ENCODE results near the gene RBM42. TPM values are rescaled to one million over a fixed set of nuclear protein-coding genes. Genes with fewer than 3 reads are reported as not detected.

Gene RBM42
- total and polyA plus RNA-seq, 2 donors: 51.8 to 57.1 TPM

DNA sequence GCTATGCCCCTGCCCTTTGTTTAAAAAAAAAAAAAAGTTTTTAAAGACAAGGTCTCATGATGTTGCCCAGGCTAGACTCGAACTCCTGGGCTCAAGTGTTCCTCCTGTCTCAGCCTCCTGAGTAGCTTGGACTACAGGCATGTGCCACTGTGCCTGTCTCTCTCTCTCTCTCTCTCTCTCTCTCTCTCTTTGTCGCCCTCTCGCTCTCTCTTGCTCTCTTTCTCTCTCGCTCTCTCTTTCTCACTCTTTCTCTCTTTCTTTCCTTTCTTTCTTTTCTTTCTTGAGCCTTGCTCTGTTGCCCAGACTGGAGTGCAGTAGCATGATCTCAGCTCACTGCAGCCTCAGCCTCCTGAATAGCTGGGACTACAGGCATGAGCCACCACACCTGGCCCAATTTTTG is 26.8 kb downstream of the RBM42 start:
- WGBS: 98% methylated on average over 4 of the region's 4 CpGs
- Histone ChIP-seq H3K27me3 (ENCODE audit: control insufficient read depth in 2 of 2, insufficient read depth in 1 of 2, low read length in 1 of 2) (no peaks in the 10 kb centered on the region), H3K4me1 (ENCODE audit: control insufficient read depth in 2 of 2, insufficient read depth in 2 of 2, low read length in 2 of 2) (no peaks in the 10 kb centered on the region), H3K9me3 (ENCODE audit: control insufficient read depth in 2 of 2, insufficient read depth in 1 of 2, low read length in 1 of 2) (no peaks in the 10 kb centered on the region), H3K36me3 (ENCODE audit: control insufficient read depth in 2 of 2, insufficient read depth in 2 of 2, low read length in 1 of 2) (peaks cover 60 to 73% of the 10 kb centered on the region in 2 donors), H3K4me3 (ENCODE audit: low read length in 2 of 2) (no peak overlapping the region), H3K27ac (ENCODE audit: low read depth in 1 of 2, low read length in 1 of 2) (no peak overlapping the region)
- DNase-seq (ENCODE audit: low read depth in 6 of 9, low spot score in 9 of 9): no peak

DNA sequence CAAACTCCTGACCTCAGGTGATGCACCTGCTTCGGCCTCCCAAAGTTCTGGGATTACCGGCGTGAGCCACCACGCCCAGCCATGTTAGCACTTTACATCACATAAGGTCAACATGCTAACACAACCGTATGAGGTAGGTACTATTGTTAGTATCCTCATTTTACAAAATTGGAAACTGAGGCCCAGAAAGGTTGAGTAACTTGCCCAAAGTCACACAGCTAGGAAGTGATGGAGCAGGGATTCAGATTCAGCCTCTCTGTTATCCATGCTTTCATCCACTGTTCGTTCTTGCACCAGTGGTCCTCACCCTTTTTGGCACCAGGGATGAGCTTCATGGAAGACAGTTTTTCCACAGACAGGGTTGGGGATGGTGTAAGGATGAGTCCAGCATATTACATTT is 27.9 kb downstream of the RBM42 start:
- H3K27ac ChIP-seq (ENCODE audit: low read depth in 1 of 2, low read length in 1 of 2): no peak overlapping the region
- over 99% methylated on average over 6 of the region's 6 CpGs for WGBS
- no peak for DNase-seq (ENCODE audit: low read depth in 6 of 9, low spot score in 9 of 9)

DNA sequence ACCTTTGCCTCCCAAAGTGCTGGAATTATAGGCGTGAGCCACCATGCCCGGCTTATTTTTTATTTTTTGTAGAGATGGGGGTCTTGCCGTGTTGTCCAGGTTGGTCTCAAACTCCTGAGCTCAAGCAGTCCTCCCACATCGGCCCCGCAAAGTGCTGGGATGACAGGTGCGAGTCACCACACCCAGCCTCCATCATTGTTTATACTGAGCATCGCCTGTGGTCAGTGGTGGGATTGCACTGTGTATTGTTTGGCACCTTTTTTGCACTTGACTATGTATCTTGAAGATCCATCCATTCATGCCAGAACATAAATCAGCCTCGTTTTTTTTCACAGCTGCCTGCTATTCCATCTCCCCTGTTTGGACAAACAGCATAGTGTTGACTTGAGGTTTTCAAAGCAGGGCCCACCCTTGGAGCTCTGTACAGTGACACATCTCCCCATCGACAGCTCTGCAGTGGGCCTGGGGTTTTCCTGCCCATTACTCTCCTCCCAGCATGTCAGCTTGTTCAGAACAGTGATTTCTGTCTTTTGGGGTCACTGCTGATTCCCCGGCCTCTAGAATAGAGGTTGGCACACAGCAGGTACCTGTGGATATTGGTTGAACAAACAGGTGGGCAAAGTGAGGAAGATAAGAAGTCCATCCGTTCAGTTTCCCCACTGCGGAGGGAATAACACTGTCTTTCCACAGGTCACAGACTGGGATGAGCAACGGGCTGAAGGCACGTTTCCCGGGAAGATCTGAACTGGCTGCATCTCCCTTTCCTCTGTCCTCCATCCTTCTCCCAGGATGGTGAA is 29.3 kb downstream of the RBM42 start:
- Histone ChIP-seq H3K27me3 (ENCODE audit: control insufficient read depth in 2 of 2, insufficient read depth in 1 of 2, low read length in 1 of 2) (no peaks in the 10 kb centered on the region), H3K27ac (ENCODE audit: low read depth in 1 of 2, low read length in 1 of 2) (no peak overlapping the region), H3K36me3 (ENCODE audit: control insufficient read depth in 2 of 2, insufficient read depth in 2 of 2, low read length in 1 of 2) (peaks cover 61 to 68% of the 10 kb centered on the region in 2 donors), H3K9me3 (ENCODE audit: control insufficient read depth in 2 of 2, insufficient read depth in 1 of 2, low read length in 1 of 2) (no peaks in the 10 kb centered on the region), H3K4me1 (ENCODE audit: control insufficient read depth in 2 of 2, insufficient read depth in 2 of 2, low read length in 2 of 2) (no peaks in the 10 kb centered on the region), H3K4me3 (ENCODE audit: low read length in 2 of 2) (no peak overlapping the region)
- DNase-seq (ENCODE audit: low read depth in 6 of 9, low spot score in 9 of 9): no peak
- WGBS: 91% methylated on average over 15 of the region's 15 CpGs

More for the DNA sequence above, 27.9 kb downstream of the RBM42 start:
- Histone ChIP-seq H3K4me1 (ENCODE audit: control insufficient read depth in 2 of 2, insufficient read depth in 2 of 2, low read length in 2 of 2) (no peaks in the 10 kb centered on the region), H3K9me3 (ENCODE audit: control insufficient read depth in 2 of 2, insufficient read depth in 1 of 2, low read length in 1 of 2) (no peaks in the 10 kb centered on the region), H3K4me3 (ENCODE audit: low read length in 2 of 2) (no peak overlapping the region), H3K36me3 (ENCODE audit: control insufficient read depth in 2 of 2, insufficient read depth in 2 of 2, low read length in 1 of 2) (peaks cover 56 to 69% of the 10 kb centered on the region in 2 donors), H3K27me3 (ENCODE audit: control insufficient read depth in 2 of 2, insufficient read depth in 1 of 2, low read length in 1 of 2) (no peaks in the 10 kb centered on the region)

DNA sequence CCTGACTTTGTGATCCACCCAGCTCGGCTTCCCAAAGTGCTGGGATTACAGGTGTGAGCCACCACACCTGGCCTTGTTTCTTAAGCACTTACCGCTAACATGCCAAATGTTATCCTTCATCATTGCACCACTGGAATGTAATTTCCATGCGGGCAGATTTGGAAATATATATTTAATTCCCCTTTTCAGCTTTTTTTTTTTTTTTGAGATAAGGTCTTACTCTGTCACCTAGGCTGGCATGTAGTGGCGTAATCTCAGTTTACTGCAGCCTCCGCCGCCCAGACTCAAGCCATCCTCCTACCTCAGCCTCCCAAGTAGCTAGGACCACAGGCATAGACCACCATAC is 33.1 kb downstream of the RBM42 start:
- H3K4me3 ChIP-seq (ENCODE audit: low read length in 2 of 2): no peak overlapping the region
- no peak for DNase-seq (ENCODE audit: low read depth in 6 of 9, low spot score in 9 of 9)
- H3K36me3 ChIP-seq (ENCODE audit: control insufficient read depth in 2 of 2, insufficient read depth in 2 of 2, low read length in 1 of 2): peaks cover 47 to 61% of the 10 kb centered on the region in 2 donors
- H3K27me3 ChIP-seq (ENCODE audit: control insufficient read depth in 2 of 2, insufficient read depth in 1 of 2, low read length in 1 of 2): no peaks in the 10 kb centered on the region
- no peaks in the 10 kb centered on the region for H3K4me1 ChIP-seq (ENCODE audit: control insufficient read depth in 2 of 2, insufficient read depth in 2 of 2, low read length in 2 of 2)
- no peak overlapping the region for H3K27ac ChIP-seq (ENCODE audit: low read depth in 1 of 2, low read length in 1 of 2)
- H3K9me3 ChIP-seq (ENCODE audit: control insufficient read depth in 2 of 2, insufficient read depth in 1 of 2, low read length in 1 of 2): no peaks in the 10 kb centered on the region
- WGBS: 97% methylated on average over 6 of the region's 6 CpGs

DNA sequence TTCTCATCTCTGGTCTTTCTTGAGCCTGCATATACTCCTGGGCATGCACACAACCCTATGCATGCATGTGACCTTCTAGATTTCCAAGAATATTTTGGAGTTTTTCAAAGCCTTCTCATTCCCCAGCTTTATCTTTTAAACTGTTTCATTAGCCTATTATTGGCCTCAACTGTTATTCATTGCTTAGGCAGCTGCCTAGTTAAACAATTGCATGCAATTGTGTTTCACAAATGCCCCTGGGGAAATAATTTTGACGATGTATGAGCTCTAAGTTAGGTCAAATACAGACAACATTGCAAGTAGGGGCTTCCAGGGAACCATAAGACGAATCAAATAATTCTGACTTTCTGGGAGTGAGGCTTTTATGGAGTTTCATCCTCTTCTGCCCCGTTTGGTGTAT is 35.1 kb downstream of the RBM42 start:
- DNase-seq (ENCODE audit: low read depth in 6 of 9, low spot score in 9 of 9): no peak
- 95% methylated on average over 3 of the region's 3 CpGs for WGBS
- no peak overlapping the region for H3K27ac ChIP-seq (ENCODE audit: low read depth in 1 of 2, low read length in 1 of 2)
- peaks cover 31 to 41% of the 10 kb centered on the region in 2 donors for H3K36me3 ChIP-seq (ENCODE audit: control insufficient read depth in 2 of 2, insufficient read depth in 2 of 2, low read length in 1 of 2)
- H3K4me3 ChIP-seq (ENCODE audit: low read length in 2 of 2): no peak overlapping the region
- no peaks in the 10 kb centered on the region for H3K27me3 ChIP-seq (ENCODE audit: control insufficient read depth in 2 of 2, insufficient read depth in 1 of 2, low read length in 1 of 2)
- no peaks in the 10 kb centered on the region for H3K4me1 ChIP-seq (ENCODE audit: control insufficient read depth in 2 of 2, insufficient read depth in 2 of 2, low read length in 2 of 2)
- H3K9me3 ChIP-seq (ENCODE audit: control insufficient read depth in 2 of 2, insufficient read depth in 1 of 2, low read length in 1 of 2): no peaks in the 10 kb centered on the region

DNA sequence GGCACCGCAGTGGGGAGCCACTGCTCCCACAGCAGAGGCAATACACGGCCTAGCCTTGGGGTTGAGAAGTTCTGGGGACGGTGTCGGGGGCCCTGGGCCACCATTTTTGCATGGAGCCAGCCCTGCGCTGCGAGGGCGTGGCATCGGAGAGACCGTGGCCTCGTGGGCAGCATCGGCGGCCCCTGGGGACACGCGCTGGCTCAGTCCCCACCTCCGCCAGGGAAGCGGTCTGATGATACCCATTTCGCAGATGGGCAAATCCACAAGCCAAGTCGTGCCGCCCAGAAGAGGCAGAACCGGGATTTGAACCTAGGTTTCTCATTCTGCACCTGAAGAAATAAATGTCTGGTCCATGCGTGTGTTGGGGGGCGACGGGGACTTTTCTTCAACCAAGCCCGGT is 36.3 kb downstream of the RBM42 start:
- WGBS: 95% methylated on average over 24 of the region's 24 CpGs
- Histone ChIP-seq H3K27ac (ENCODE audit: low read depth in 1 of 2, low read length in 1 of 2) (no peak overlapping the region), H3K9me3 (ENCODE audit: control insufficient read depth in 2 of 2, insufficient read depth in 1 of 2, low read length in 1 of 2) (no peaks in the 10 kb centered on the region), H3K36me3 (ENCODE audit: control insufficient read depth in 2 of 2, insufficient read depth in 2 of 2, low read length in 1 of 2) (peaks cover 26 to 33% of the 10 kb centered on the region in 2 donors), H3K4me3 (ENCODE audit: low read length in 2 of 2) (no peak overlapping the region), H3K27me3 (ENCODE audit: control insufficient read depth in 2 of 2, insufficient read depth in 1 of 2, low read length in 1 of 2) (peaks cover 0 to 4% of the 10 kb centered on the region in 2 donors), H3K4me1 (ENCODE audit: control insufficient read depth in 2 of 2, insufficient read depth in 2 of 2, low read length in 2 of 2) (no peaks in the 10 kb centered on the region)
- DNase-seq (ENCODE audit: low read depth in 6 of 9, low spot score in 9 of 9): no peak

DNA sequence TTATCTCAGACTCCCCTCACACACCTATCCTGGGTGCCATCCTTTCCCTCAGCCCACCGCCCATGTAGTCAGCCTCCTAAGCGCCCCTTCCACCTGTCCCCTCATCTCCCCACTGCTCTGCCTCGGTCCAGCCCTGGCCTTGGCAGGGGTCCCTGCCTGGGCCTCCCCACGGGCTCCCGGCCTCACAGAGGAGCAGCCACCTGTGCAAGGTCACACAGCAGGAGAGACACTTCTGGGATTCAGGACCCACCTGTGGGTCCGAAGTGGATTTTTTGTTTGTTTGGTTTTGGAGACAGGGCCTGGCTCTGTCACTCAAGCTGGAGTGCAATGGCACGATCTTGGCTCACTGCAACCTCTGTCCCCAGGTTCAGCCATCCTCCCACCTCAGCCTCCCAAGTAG is 36.8 kb downstream of the RBM42 start:
- Histone ChIP-seq H3K4me3 (ENCODE audit: low read length in 2 of 2) (no peak overlapping the region), H3K27ac (ENCODE audit: low read depth in 1 of 2, low read length in 1 of 2) (no peak overlapping the region), H3K9me3 (ENCODE audit: control insufficient read depth in 2 of 2, insufficient read depth in 1 of 2, low read length in 1 of 2) (no peaks in the 10 kb centered on the region), H3K4me1 (ENCODE audit: control insufficient read depth in 2 of 2, insufficient read depth in 2 of 2, low read length in 2 of 2) (no peaks in the 10 kb centered on the region), H3K27me3 (ENCODE audit: control insufficient read depth in 2 of 2, insufficient read depth in 1 of 2, low read length in 1 of 2) (peaks cover 0 to 4% of the 10 kb centered on the region in 2 donors), H3K36me3 (ENCODE audit: control insufficient read depth in 2 of 2, insufficient read depth in 2 of 2, low read length in 1 of 2) (peaks cover 23 to 31% of the 10 kb centered on the region in 2 donors)
- WGBS: 82% methylated on average over 7 of the region's 7 CpGs
- DNase-seq (ENCODE audit: low read depth in 6 of 9, low spot score in 9 of 9): no peak

DNA sequence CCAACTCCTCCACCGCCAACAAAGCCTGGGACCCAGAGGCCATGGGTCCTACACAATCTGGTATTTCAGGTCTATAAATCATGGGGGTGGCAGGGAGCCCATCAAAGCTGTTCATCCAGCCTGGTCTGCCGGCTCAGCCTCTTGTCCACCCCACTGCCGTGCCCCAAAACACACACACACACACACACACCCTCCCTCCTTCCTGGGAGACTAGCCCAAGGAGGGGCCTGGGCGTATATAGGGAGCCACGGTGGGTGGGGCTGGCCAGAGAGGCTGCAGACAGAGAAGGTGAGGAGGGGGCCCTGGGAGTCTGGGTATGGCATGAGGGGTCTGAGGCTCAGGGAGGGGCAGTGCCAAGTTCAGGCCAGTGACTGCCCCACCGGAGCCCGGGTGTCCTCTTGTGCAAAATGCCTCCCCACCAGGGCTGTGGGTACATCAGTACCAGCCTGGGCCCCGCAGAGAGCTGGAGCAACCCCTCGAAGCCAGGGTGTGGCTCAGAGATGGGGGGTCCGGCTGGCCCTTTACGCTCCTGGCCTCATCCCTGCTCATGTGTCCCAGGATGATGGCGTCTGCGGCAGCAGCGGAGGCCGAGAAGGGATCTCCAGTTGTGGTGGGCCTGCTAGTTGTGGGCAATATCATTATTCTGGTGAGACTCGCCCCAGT is 37.5 kb downstream of the RBM42 start, which contains the start of gene UPK1A:
TSS of gene UPK1A (plus strand) at position 267 of the 663 bp plus-strand sequence. CDS start at position 563, 296 bp downstream.
- Histone ChIP-seq H3K27ac (ENCODE audit: low read depth in 1 of 2, low read length in 1 of 2) (no peak within 1 kb of the TSS), H3K4me1 (ENCODE audit: control insufficient read depth in 2 of 2, insufficient read depth in 2 of 2, low read length in 2 of 2) (no peaks in the 10 kb centered on the region), H3K4me3 (ENCODE audit: low read length in 2 of 2) (no peak within 1 kb of the TSS), H3K9me3 (ENCODE audit: control insufficient read depth in 2 of 2, insufficient read depth in 1 of 2, low read length in 1 of 2) (no peaks in the 10 kb centered on the region), H3K36me3 (ENCODE audit: control insufficient read depth in 2 of 2, insufficient read depth in 2 of 2, low read length in 1 of 2) (peaks cover 19 to 27% of the 10 kb centered on the region in 2 donors), H3K27me3 (ENCODE audit: control insufficient read depth in 2 of 2, insufficient read depth in 1 of 2, low read length in 1 of 2) (peaks cover 0 to 4% of the 10 kb centered on the region in 2 donors)
- WGBS: 86% methylated on average over 16 of the region's 16 CpGs
- DNase-seq (ENCODE audit: low read depth in 6 of 9, low spot score in 9 of 9): no peak

DNA sequence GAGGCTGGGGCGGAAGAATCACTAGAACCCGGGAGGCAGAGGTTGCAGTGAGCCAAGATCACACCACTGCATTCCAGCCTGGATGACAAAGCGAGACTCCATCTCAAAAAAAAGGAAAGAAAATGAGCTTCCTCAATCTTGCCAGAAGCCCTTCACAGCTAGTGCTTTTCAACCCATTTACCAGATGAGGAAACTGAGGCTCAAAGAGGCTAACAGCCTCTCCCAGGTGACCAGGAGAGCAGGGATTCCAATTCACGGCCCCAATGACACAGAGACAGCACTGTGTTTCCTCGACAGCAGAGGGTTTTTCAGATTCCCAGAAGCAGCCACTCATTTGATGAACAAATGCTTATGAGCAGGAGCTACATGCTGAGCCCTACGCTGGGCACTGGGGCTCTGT is 40.7 kb downstream of the RBM42 start:
- H3K4me1 ChIP-seq (ENCODE audit: control insufficient read depth in 2 of 2, insufficient read depth in 2 of 2, low read length in 2 of 2): no peaks in the 10 kb centered on the region
- peaks cover 3 to 11% of the 10 kb centered on the region in 2 donors for H3K36me3 ChIP-seq (ENCODE audit: control insufficient read depth in 2 of 2, insufficient read depth in 2 of 2, low read length in 1 of 2)
- H3K27me3 ChIP-seq (ENCODE audit: control insufficient read depth in 2 of 2, insufficient read depth in 1 of 2, low read length in 1 of 2): peaks cover 10 to 34% of the 10 kb centered on the region in 2 donors
- no peak overlapping the region for H3K4me3 ChIP-seq (ENCODE audit: low read length in 2 of 2)
- no peak for DNase-seq (ENCODE audit: low read depth in 6 of 9, low spot score in 9 of 9)
- no peak overlapping the region for H3K27ac ChIP-seq (ENCODE audit: low read depth in 1 of 2, low read length in 1 of 2)
- no peaks in the 10 kb centered on the region for H3K9me3 ChIP-seq (ENCODE audit: control insufficient read depth in 2 of 2, insufficient read depth in 1 of 2, low read length in 1 of 2)
- 89% methylated on average over 6 of the region's 6 CpGs for WGBS
